T follicular helper cell (primary cell): ENCODE measurements around the gene MOK.
"Not testable (repeated sequence)": the region's sequence is repeated elsewhere in the genome, so short reads cannot be mapped to it uniquely, and the experiment has no call there.

Experiments used
- DNase-seq: peaks from one replicate; pipeline ENCODE4 v3.0.0-alpha.2; 2020; ENCODE audit warnings: low read depth

Gene MOK

DNA sequence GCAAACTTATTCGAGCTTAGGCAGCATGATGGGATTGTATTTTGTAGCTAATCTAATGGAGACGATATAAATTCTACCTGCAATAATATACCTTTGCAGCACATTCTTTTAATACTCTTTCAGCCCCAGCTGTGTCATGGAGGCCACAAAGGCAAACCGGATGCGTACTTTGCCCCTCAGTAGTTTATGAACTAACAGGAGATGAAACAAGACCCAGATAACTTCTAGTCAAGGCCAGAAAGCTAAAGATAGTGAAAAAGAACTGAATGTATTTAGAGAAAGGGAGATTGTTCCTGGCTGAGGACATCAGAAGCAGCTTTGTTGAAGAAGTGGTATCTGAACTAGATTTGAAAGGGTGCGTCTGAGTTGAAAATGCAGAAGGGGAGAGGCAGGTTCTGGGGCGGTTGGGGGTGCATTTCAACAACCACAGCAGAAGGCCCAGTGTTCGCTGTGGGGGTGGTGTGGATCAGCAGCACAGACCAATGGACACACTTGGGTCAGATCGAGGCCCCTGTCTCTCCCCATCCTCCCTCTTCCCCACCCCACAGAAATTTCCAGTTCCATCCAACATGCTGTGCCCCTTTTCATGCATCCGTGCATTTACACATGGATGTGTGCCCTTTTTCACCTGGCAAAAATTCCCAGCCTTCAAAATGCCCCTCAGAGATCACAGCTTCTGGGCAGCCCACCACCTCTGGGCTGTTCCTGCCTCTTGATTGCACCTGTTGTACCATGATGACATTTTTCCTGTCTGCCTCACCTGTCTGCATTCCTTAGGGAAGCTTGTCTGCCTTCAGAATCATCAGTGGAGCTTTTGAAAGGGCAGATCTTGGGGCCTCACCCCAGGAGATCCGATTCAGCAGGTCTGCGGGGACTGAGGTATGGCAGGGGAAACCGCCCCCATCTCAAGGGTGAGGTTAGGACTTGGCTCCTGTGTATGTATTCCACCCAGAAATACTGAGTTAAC, 16.8 kb upstream of the MOK start:
- DNase-seq = no peak

DNA sequence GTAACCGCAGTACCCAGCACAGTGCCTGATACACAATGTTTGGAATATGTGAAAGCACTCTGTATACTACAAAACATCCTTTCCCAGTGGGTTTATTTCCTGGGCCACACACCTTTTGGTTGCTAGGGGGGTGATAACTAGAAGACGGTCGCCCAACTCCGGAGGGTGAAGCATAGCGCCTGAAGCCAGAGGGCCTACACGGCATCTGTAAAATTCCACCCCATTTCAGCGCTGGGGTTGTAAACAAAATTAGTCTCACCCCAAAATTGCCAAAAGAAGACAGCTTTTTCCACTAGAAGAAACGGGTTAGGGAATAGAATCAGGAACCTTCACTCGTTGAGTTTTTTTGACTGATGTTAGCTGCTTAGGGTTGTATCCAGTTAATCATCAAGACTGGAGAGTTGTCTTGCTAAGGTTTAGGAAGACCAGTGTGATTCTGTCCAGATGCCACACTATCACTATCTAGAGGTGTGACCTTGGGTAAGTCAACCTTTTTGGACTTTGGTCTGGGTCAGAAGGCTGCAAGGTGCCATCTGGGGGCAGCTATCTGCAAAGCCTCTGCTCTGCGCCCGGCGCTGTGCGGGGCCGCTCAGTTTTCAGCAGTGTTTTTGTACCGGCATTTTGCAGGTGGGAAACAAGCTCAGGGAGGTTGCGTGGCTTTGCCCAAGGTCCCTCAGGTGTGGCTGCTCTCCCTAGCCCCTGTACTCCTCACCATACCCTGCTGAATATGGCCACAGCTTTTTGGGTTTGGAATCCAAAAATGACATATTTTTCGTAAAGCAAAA, 15.9 kb upstream of the MOK start:
- DNase-seq = no peak

DNA sequence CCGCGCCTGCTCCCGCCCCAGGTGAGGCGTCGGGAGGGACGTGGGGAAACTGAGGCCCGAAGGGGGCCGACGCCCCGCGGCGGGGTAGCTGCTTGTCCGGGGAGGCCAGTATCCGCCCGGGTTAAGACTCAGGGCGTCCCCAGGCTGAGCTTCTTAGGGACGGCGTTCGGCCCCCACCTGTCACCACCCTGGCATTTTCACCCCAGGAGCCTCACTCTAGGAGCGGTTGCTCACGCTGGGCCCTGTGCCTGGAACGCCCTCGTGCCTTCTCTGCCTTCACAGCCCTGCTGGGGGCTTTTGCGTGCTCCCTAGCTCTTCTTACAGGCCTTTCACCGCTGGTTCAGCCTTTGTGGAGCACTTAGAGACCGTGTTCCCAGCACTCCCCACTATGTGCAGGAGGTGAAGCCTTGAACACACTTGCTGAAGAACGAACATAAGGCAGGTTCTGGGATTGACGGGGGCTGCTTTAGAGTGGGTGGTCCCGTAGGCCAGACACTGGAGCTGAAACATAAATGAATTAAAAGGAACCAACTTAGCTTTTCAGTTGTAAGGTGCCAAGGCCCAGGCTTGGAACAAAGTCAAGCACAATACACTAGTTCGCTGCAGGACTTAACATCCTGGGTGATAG, 15.2 kb upstream of the MOK start:
- DNase-seq = no peak

DNA sequence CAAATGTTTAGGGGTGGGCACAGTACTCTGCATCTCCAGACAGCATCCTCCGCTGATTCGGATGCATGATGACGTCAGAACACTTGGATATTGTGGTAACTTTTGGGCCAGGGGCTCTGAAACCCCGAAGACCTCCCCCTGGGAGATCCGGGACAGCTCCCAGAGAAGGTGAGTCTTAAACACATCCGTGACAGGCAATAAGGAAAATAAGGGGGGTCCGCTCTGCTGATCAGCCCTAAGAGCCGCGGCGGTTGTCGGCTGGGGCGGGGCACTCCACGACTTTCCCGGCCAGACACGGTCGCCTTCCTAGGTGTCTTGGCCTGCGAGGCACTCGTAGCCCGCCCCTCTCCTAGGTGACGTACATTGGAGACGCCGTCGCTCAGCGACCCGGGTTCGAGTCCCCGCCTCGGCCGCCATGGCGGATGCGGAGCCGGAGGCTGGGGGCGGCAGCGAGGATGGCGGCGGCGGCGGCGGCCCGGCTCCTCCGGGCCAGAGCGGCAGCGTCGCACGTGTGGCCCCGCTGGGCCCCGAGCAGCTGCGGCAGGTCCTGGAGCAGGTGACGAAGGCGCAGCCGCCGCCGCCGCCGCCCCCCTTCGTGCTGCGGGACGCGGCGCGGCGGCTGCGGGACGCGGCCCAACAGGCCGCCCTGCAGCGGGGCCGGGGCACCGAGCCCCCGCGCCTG, 14.5 kb upstream of the MOK start, which contains the start of gene ZNF839:
Gene ZNF839 (plus strand): TSS at position 396 of the 682 bp plus-strand sequence. CDS start 20 bp downstream, at position 416.
- DNase-seq = peak; percentile 87

DNA sequence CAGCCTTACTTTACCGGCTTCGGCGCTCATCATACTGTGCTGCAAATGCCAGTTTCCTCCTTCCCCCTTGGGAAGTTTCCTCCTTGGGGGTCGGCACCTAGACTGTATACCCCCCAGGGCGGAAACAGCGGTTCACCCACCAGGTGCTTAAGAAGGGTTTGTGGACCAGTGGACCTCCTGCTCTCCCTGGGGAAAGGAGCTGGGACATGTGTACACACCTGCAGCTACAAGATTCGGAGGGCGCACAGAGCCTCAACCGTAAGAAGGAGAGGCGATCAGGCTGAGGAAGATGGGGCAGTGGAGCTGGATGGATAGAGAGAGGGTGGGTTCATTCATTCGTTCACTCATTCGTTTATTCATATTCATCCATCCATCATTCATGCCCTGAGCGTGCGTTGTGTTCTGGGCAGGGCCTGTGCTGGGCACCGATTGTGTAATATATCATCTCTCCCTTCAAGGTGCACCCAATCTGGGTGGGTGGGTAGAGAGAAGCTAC, 13.9 kb upstream of the MOK start:
- no peak for DNase-seq

DNA sequence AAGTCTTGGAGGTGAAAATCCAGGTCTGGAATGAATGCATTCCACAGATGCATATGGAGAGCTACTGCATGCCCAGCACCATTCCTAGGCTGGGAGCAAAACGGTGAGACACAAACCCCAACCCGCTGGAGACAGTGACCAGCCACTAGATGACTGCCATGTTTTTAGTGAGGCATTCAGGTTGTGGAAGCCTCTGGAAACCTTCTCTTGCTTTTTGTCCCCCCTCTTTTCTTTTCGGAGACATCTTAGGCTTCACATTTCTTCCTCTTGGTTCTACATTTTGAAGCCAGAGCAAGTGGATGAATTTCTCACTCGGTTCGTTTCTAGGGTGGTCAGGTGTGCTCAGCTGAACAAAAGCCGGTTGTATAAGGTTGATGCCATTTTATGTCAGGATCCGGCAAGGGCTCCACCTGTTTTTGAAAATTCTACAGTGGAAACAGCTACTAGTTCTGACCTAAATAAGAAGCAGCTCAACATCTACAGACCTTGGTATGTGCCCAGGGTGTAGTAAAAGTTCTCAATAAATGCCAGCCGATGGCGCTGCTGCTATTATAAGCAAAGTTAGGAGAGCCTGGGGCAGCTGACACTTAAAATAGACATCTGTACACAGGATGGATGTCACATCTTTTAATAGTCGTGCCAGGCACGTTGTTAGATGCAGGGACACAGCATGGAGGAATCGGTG, 12.7 kb upstream of the MOK start:
- DNase-seq = no peak

DNA sequence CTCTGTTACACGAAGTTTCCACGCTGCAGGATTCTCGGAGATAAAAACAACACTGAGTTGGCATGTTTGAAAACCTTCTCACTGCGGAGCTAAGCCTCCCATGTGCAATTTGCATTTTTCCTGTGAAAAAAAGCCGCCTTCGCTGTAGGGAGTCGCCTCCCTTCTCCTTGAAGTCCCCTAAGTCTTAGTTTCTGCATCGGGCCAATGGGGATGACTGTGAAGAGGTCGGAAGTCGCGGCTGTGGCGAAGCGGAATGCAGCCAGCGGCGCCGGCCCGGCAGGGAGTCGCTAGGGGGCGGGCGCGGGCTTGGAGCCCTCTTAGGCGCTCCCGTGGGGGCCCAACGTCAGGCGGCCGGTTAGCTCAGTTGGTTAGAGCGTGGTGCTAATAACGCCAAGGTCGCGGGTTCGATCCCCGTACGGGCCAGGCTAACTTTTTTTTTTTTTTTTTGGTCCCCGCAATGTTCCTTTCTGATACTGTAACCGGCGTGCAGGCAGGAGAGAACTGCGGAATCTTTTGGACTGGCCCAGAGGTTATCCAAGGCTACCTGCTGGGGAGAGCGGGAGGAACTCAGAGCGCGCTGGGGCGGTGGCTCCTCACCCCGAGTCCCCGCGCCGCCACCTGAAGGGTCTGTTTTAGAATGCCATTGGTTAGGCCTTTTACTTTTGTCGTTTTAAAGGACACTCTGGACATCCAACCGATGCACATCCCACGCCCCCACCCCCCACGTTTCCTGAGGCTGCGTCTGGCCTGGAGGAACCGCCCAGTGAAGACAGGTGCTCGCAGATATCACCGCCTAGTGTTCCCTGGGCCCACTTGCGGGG, 12.0 kb upstream of the MOK start:
- peak; percentile 90 for DNase-seq

DNA sequence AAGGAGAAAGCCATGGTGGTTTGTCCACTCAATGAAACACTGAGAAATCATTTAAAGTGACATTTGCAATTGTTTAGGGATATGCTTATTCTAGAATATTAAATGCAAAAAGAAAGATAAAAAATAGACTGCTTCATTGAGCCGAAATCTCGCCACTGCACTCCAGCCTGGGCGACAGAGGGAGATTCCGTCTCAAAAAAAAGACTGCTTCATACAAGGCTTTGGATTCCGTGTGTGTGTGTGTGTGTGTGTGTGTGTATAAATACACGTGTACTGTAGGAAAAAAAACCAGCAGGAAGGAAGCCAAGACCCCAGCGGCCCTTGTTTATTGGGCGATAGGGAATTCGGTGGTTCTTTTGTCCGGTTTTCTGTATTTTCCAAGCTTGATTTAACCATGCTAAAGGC, 11.4 kb upstream of the MOK start:
- no peak for DNase-seq

DNA sequence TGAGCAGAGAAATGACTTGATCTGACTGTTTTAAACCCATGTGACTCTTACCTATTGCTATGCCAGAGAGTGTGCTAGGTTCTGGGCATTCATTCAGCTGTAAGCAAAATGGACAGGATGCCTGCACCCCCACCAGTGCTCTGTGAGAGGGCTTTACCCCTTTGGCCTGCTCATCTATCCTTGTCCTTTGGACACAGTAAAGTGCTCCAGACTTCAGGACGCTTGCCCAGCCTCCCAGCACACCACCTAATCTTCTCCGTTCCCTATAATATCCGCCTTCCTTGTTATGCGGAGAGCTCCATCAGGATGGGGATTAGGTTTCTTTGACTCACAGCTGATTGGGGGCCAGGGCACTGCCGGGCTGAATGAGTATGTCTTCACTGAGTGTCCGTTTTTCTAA, 10.2 kb upstream of the MOK start:
- no peak for DNase-seq

DNA sequence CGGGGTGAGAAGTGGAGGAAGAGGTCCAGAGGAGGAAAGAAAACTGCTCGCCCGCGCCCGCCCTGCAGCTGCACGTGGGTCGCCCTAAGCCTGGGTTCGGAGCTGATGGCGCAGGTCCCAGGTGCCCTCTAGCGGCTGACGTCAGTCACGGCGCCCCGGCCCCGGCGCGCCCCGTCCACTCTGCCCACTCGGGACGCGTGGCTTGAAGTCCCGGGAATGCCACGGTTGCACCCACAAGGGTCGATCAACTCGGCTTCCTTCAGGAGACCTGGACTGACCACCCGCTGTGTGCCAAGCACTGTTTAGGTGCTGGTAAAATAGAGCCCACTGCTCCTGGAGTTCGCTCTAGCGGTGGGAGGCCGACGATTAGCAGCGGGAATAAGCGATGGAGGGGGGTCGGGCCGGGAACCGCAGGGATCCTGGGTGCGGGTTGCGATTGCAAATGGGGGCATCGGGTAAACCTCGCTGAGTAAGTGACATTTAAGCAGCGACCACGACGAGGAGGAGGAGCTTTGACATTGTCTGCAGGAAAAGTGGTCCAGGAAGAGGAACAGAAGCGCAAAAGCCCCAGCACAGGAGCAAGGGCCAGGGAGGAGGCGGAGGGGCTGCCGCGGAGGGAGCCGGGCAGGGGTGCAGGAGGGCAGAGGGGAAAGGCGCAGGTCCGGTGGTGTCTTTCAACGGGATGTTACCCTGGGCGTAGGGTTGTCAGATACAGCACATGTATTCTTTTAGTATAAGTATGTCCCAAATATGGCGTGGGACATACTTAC, 9.5 kb upstream of the MOK start:
- peak; percentile 63 for DNase-seq

DNA sequence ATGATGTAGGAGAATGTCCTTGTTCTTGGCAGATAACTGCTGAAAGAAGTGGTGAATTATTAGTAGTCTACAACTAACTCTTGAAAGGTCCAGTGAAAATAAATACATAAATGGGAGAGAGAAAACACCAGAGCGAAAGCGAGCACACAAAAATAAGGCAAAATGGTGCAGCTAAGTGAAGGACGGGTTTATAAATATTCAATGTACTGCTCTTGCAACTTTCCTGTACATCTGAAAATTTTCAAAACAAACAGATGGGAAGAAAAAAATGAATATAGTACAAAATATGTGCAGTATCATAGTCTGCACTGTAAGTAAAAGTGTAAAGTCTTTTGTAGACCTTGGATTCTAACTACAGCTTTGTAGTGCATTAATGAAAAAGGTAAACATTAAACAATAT, 1.3 kb downstream of the MOK start:
- no peak for DNase-seq

DNA sequence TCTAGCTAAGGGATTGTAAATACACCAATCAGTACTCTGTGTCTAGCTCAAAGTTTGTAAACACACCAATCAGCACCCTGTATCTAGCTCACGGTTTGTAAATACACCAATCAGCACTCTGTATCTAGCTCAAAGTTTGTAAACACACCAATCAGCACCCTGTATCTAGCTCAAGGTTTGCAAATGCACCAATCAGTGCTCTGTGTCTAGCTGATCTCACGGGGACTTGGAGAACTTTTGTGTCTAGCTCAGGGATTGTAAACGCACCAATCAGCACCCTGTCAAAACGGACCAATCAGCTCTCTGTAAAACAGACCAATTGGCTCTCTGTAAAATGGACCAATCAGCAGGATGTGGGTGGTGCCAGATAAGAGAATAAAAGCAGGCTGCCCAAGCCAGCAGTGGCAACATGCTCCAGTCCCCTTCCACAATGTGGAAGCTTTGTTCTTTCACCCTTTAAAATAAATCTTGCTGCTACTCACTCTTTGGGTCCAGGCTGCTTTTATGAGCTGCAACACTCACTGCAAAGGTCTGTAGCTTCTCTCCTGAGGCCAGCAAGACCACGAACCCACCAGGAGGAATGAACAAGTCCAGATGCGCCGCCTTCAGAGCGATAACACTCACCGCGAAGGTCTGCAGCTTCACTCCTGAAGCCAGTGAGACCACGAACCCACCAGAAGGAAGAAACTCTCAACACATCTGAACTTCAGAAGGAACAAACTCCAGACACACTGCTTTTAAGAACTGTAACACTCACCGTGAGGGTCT, 6.5 kb downstream of the MOK start:
- DNase-seq = not testable (repeated sequence)

DNA sequence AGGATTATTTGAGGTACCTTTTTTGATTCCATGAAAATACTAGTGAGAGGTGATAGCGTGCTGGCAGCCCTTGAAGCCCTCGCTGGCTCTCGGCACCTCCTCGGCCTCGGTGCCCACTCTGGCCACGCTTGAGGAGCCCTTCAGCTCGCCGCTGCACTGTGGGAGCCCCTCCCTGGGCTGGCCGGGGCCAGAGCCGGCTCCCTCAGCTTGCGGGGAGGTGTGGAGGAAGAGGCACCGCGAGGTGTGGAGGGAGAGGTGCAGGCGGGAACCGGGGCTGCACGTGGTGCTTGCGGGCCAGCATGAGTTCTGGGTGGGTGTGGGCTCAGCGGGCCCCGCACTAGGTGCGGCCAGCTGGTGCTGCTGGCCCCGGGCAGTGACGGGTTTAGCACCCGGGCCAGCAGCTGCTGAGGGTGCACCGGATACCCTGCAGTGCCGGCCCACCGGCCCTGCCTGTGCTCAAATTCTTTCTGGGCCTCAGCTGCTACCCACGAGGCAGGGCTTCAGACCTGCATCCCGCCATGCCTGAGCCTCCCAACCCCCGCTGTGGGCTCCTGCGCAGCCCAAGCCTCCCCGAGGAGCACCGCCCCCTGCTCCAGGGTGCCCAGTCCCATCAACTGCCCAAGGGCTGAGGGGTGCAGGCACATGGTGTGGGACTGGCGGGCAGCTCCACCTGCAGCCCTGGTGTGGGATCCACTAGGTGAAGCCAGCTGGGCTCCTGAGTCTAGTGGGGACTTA, 7.4 kb downstream of the MOK start:
- DNase-seq = no peak

DNA sequence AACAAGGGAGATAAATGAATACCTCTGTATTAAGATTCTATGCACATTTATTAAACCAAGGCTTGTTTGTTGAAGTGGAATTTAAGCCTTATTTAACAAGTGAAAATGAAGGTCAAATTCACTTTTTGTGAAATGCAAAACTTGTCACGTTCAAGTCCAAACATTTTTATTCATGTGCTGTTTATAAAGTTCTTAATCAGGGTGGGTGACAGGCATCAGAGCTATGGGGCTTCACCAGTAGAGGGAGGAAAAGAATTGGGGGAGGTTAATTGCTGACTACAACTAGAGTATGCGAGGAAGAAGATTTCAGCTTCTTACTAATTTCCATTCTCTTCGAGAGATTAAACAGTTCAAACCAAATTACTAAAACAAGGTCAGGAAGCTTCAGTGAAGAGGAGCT, 9.7 kb downstream of the MOK start:
- DNase-seq = no peak

DNA sequence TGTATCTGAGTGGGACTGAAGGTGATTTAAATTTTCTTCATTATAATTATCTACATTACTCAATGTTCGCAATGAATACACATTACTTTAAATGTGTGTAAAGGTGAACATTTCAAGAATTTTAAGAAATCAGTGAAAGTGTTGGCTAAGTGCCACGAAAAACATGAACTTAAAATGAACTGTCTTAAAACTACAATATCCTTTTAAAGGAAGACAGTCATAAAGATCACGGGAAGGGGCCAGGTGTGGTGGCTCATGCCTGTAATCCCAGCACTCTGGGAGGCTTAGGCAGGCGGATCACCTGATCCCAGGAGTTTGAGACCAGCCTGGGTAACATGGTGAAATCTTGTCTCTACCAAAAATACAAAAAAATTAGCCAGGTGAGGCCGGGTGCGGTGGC, 11.2 kb downstream of the MOK start:
- no peak for DNase-seq

DNA sequence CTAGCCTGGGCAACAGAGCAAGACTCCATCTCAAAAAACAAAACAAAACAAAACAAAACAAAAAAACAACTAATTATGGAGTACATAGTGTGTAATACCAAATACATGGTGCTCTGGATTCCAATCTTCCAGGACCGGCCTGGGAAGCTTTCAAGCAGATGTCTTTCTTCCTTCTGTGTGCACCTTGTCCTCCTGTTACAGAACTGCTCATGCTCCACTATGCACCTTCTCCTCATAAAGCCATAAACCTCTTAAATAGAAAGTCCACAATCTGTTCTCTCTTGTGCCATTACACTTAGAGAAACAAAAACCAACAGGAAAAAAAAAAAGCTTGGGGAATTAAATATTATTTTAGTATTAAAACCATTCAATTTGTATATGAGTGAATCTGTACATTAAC, 12.5 kb downstream of the MOK start:
- DNase-seq = no peak

DNA sequence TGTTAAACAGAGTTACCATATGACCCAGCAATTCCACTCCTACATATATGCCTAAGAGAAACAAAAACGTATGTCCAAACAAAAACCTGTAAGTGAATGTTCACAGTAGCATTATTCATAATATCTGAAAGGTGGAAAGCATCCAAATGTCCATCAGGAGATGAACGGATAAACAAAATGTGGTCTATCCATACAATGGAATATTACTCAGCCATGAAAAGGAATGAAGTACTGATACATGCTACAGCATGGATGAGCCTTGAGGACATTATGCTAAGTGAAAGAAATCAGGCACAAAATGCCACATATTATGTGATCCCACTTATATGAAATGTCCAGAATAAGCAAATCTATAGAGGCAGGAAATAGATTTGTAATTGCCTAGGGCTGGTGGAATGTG, 16.8 kb downstream of the MOK start:
- no peak for DNase-seq

DNA sequence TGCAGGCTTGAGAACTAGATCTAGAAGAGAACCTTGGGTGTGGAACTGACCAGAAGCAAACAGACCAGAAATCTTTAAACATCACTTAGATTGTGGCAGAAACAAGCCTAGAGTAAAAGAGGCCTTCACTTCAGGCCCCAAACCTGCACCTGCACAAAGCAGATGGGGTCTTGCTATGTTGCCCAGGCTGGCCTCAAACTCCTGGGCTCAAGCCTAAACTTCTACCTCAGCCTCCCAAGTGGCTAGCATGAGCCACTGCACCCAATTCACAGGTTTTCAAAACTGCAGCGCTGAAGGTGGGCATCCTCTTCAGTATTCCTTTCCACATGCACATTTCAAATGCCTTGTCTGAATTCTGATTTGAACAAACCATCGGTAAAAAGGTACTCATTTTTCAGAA, 19.9 kb downstream of the MOK start:
- no peak for DNase-seq
